Stomach (tissue), 4 donors: ENCODE measurements around the gene CP.

Source experiments
- POLR2A ChIP-seq, 4 donors: fragments of 450-650 bp; IDR thresholded peaks; one replicate each; pipeline ENCODE4 v1.6.1; 2016; ENCODE audit warnings: antibody characterized with exemption in 4 of 4, control low read depth in 2 of 4, mild to moderate bottlenecking in 1 of 4, moderate library complexity in 1 of 4
- POLR2AphosphoS5 ChIP-seq, 3 donors: sonication (generic); formaldehyde crosslinking; IDR thresholded peaks; one replicate each; pipeline ENCODE4 v1.6.1; 2016; ENCODE audit warnings: antibody characterized with exemption in 3 of 3
- TF ChIP-seq, protein P1 (sequence below), 7 experiments: fragments of 450-650 bp in 4 of 7; fragments of 200-600 bp in 3 of 7; sonication (generic) in 3 of 7; IDR thresholded peaks; one replicate each; pipeline ENCODE4 v1.5.1; 2016 to 2019; ENCODE audit warnings: antibody characterized with exemption in 7 of 7, control low read depth in 2 of 7, mild to moderate bottlenecking in 1 of 7

DNA sequence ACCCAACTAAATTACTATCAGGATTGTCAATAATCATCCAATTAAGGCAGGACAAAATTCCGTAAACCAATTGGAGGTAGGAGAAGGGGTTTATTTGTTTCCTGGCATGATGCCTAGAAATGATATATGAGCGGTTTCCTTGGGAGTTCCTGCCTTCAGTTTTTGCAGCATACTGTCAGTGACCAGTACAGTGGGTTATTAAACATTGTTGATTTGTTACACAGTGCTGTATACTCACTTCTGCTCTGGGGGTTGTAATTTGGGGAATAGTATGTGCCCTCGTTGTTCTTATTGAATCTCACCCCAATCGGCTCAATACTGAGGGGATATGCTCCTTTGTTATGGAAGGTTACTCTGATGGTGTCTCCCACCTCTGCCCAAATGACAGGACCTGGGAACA, 22.2 kb downstream of the CP start:
- TF ChIP-seq, protein P1, sequence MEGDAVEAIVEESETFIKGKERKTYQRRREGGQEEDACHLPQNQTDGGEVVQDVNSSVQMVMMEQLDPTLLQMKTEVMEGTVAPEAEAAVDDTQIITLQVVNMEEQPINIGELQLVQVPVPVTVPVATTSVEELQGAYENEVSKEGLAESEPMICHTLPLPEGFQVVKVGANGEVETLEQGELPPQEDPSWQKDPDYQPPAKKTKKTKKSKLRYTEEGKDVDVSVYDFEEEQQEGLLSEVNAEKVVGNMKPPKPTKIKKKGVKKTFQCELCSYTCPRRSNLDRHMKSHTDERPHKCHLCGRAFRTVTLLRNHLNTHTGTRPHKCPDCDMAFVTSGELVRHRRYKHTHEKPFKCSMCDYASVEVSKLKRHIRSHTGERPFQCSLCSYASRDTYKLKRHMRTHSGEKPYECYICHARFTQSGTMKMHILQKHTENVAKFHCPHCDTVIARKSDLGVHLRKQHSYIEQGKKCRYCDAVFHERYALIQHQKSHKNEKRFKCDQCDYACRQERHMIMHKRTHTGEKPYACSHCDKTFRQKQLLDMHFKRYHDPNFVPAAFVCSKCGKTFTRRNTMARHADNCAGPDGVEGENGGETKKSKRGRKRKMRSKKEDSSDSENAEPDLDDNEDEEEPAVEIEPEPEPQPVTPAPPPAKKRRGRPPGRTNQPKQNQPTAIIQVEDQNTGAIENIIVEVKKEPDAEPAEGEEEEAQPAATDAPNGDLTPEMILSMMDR (IDR thresholded peaks at IDR 0.05) = no peak
- TF ChIP-seq POLR2A (IDR thresholded peaks at IDR 0.05) (no peak), POLR2AphosphoS5 (IDR thresholded peaks at IDR 0.05) (no peak)
